OCI-LY7 (cell line): Measurements from ENCODE around the gene MIAT. TPM values are rescaled to one million over a fixed set of nuclear protein-coding genes. Genes with fewer than 3 reads are reported as not detected.

Experiments
- small RNA-seq: library from RNA; depleted of rRNA; stranded (forward); fragments of <200 nt; gene quantifications from one replicate; pipeline ENCODE3, GENCODE V24; 2014
- total RNA-seq, 2 experiments: library from RNA; depleted of rRNA in 1 of 2; stranded (reverse); fragments of >200 nt in 1 of 2; shearing (Covaris generic) in 1 of 2; gene quantifications; 2 replicates each; pipeline ENCODE4 v1.2.3, GENCODE V29; 2014 to 2022

MIAT gene
- total RNA-seq, 2 experiments from 2014 or later: 4.1 to 8.7 TPM

Small RNA genes lying within 50 kb of the gene (small RNA-seq; reads per million reads assigned to genes)
- gene RF01874: not detected

Other genes with a start within 250 kb of the MIAT start
- gene ASPHD2, start 228.3 kb upstream of the MIAT start, total RNA-seq (2014; rRNA removed; shearing (Covaris generic)): 5.8 and 6.5 TPM in 2 replicates
- gene ASPHD2, start 228.3 kb upstream of the MIAT start, total RNA-seq (2022): 5.5 and 6.1 TPM in 2 replicates
- 64.8 and 77.4 TPM in 2 replicates for gene HPS4, start 173.8 kb upstream of the MIAT start, total RNA-seq (2014; rRNA removed; shearing (Covaris generic))
- 89.6 and 107 TPM in 2 replicates for gene HPS4, start 173.8 kb upstream of the MIAT start, total RNA-seq (2022)
- gene SRRD, start 173.7 kb upstream of the MIAT start, total RNA-seq (2014; rRNA removed; shearing (Covaris generic)): 20.7 and 23.1 TPM in 2 replicates
- gene SRRD, start 173.7 kb upstream of the MIAT start, total RNA-seq (2022): 33.0 and 36.6 TPM in 2 replicates
- 39.6 and 45.2 TPM in 2 replicates for gene TFIP11, start 145.1 kb upstream of the MIAT start, total RNA-seq (2014; rRNA removed; shearing (Covaris generic))
- 52.3 and 54.5 TPM in 2 replicates for gene TFIP11, start 145.1 kb upstream of the MIAT start, total RNA-seq (2022)
- 19.1 and 19.9 TPM in 2 replicates for gene TPST2, start 67.5 kb upstream of the MIAT start, total RNA-seq (2014; rRNA removed; shearing (Covaris generic))
- 12.5 and 14.4 TPM in 2 replicates for gene TPST2, start 67.5 kb upstream of the MIAT start, total RNA-seq (2022)
- gene CRYBB1, start 39.6 kb upstream of the MIAT start, total RNA-seq (2014; rRNA removed; shearing (Covaris generic)): 0.21 and 0.35 TPM in 2 replicates
- gene CRYBB1, start 39.6 kb upstream of the MIAT start, total RNA-seq (2022): 0.61 TPM in 1 of 2 replicates, not detected in the other
- gene CRYBA4, start 35.6 kb upstream of the MIAT start, total RNA-seq (2014; rRNA removed; shearing (Covaris generic)): 3.2 TPM in 1 of 2 replicates, not detected in the other
- 1.3 TPM in 1 of 2 replicates, not detected in the other for gene CRYBA4, start 35.6 kb upstream of the MIAT start, total RNA-seq (2022)